GM12891 (cell line): ENCODE results near the gene USP53.

Experiments
- POLR2A ChIP-seq: IDR thresholded peaks from 2 replicates; pipeline ENCODE4 v1.6.1; 2011; ENCODE audit warnings: low read depth, low read length, control low read depth
- POLR2AphosphoS5 ChIP-seq: IDR thresholded peaks from 2 replicates; pipeline ENCODE4 v1.6.1; 2011; ENCODE audit warnings: low read depth, low read length, control low read depth

DNA sequence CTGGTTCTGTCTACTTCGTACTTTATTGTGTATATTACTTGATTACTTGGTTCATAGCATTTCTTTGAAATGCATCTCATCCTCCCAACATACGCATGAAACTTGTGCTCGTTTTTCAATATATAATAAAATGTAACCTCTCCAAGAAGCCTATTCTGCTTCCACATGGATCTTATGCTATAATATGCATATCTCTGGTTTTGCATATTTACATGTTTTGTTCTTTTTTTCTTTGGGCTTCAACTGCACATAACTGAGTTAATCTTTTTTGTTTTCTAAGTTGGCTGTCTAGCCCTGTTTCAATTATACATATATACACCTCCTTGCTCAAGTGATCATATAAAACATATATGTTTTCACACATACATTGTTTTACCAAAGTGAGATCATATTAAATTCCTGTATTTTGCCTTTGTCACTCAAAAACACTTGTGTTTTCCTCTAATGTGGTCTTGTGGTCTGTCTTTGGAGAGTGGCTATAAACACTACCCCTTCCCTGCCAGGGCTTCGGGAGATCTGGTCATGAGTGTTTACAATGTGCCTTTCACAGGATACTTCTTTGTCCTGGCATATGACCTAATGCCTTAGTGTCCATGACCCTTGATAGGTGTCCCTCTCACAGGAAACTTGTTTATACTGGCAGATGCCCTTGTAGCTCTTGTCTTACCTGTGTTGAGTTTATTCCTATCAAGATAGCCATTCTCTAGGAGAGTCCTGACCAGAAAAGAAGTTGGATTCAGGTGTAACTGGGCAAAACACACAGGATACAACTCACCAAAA, 17.6 kb downstream of the USP53 start:
- no peak for TF ChIP-seq POLR2AphosphoS5
- TF ChIP-seq POLR2A: no peak
